Measurements from ENCODE around the gene SMCP.

Gene SMCP

GRCh38 chr1:152884506-152884905 is 6.4 kb downstream of the SMCP start:
- TF ChIP-seq SPI1 (IDR thresholded peaks at IDR 0.05; ENCODE audit: low read depth, low read length) (no peak), POLR2AphosphoS5 (IDR thresholded peaks at IDR 0.05; ENCODE audit: low read depth, low read length) (no peak), POLR2A (IDR thresholded peaks at IDR 0.05; ENCODE audit: low read depth, low read length) (no peak), TAF1 (IDR thresholded peaks at IDR 0.05; ENCODE audit: low read depth, low read length) (no peak), POU2F2 (IDR thresholded peaks at IDR 0.05; ENCODE audit: low read depth, low read length) (no peak), PAX5 (IDR thresholded peaks at IDR 0.05; ENCODE audit: insufficient read depth, low read length, severe bottlenecking) (no peak)
- DNase-seq (ENCODE audit: insufficient read length, low spot score) (no peak), FAIRE-seq (no peak)

GRCh38 chr1:152884966-152885624 is 7.0 kb downstream of the SMCP start:
- DNase-seq (ENCODE audit: insufficient read length, low spot score) = no peak
- no peak for TF ChIP-seq POLR2AphosphoS5 (IDR thresholded peaks at IDR 0.05; ENCODE audit: low read depth, low read length)
- no peak for TF ChIP-seq POU2F2 (IDR thresholded peaks at IDR 0.05; ENCODE audit: low read depth, low read length)
- no peak for TF ChIP-seq PAX5 (IDR thresholded peaks at IDR 0.05; ENCODE audit: insufficient read depth, low read length, severe bottlenecking)
- TF ChIP-seq POLR2A (IDR thresholded peaks at IDR 0.05; ENCODE audit: low read depth, low read length) = no peak
- no peak for TF ChIP-seq SPI1 (IDR thresholded peaks at IDR 0.05; ENCODE audit: low read depth, low read length)
- no peak for TF ChIP-seq TAF1 (IDR thresholded peaks at IDR 0.05; ENCODE audit: low read depth, low read length)
- no peak for FAIRE-seq

GRCh38 chr1:152886085-152886484 is 8.0 kb downstream of the SMCP start:
- TF ChIP-seq POU2F2 (IDR thresholded peaks at IDR 0.05; ENCODE audit: low read depth, low read length) (no peak), POLR2AphosphoS5 (IDR thresholded peaks at IDR 0.05; ENCODE audit: low read depth, low read length) (no peak), PAX5 (IDR thresholded peaks at IDR 0.05; ENCODE audit: insufficient read depth, low read length, severe bottlenecking) (no peak), TAF1 (IDR thresholded peaks at IDR 0.05; ENCODE audit: low read depth, low read length) (no peak), SPI1 (IDR thresholded peaks at IDR 0.05; ENCODE audit: low read depth, low read length) (no peak), POLR2A (IDR thresholded peaks at IDR 0.05; ENCODE audit: low read depth, low read length) (no peak)
- no peak for DNase-seq (ENCODE audit: insufficient read length, low spot score)
- no peak for FAIRE-seq

GRCh38 chr1:152886758-152887409 is 8.8 kb downstream of the SMCP start:
- TF ChIP-seq SPI1 (IDR thresholded peaks at IDR 0.05; ENCODE audit: low read depth, low read length) (no peak), PAX5 (IDR thresholded peaks at IDR 0.05; ENCODE audit: insufficient read depth, low read length, severe bottlenecking) (no peak), POLR2A (IDR thresholded peaks at IDR 0.05; ENCODE audit: low read depth, low read length) (no peak), POU2F2 (IDR thresholded peaks at IDR 0.05; ENCODE audit: low read depth, low read length) (no peak), TAF1 (IDR thresholded peaks at IDR 0.05; ENCODE audit: low read depth, low read length) (no peak), POLR2AphosphoS5 (IDR thresholded peaks at IDR 0.05; ENCODE audit: low read depth, low read length) (no peak)
- no peak for FAIRE-seq
- no peak for DNase-seq (ENCODE audit: insufficient read length, low spot score)

- TF ChIP-seq SPI1 (IDR thresholded peaks at IDR 0.05; ENCODE audit: low read depth, low read length) (no peak), POU2F2 (IDR thresholded peaks at IDR 0.05; ENCODE audit: low read depth, low read length) (no peak), PAX5 (IDR thresholded peaks at IDR 0.05; ENCODE audit: insufficient read depth, low read length, severe bottlenecking) (no peak), TAF1 (IDR thresholded peaks at IDR 0.05; ENCODE audit: low read depth, low read length) (no peak), POLR2AphosphoS5 (IDR thresholded peaks at IDR 0.05; ENCODE audit: low read depth, low read length) (no peak), POLR2A (IDR thresholded peaks at IDR 0.05; ENCODE audit: low read depth, low read length) (no peak)
- no peak for DNase-seq (ENCODE audit: insufficient read length, low spot score)
- no peak for FAIRE-seq
Observed at GRCh38 chr1:152888126-152888525, 10.0 kb downstream of the SMCP start.

GRCh38 chr1:152899027-152899426 is 20.9 kb downstream of the SMCP start:
- no peak for FAIRE-seq
- TF ChIP-seq POLR2A (IDR thresholded peaks at IDR 0.05; ENCODE audit: low read depth, low read length) (no peak), TAF1 (IDR thresholded peaks at IDR 0.05; ENCODE audit: low read depth, low read length) (no peak), POU2F2 (IDR thresholded peaks at IDR 0.05; ENCODE audit: low read depth, low read length) (no peak), POLR2AphosphoS5 (IDR thresholded peaks at IDR 0.05; ENCODE audit: low read depth, low read length) (no peak), PAX5 (IDR thresholded peaks at IDR 0.05; ENCODE audit: insufficient read depth, low read length, severe bottlenecking) (no peak), SPI1 (IDR thresholded peaks at IDR 0.05; ENCODE audit: low read depth, low read length) (no peak)
- DNase-seq (ENCODE audit: insufficient read length, low spot score) = no peak

- FAIRE-seq (no peak), DNase-seq (ENCODE audit: insufficient read length, low spot score) (no peak)
- TF ChIP-seq POLR2AphosphoS5 (IDR thresholded peaks at IDR 0.05; ENCODE audit: low read depth, low read length) (no peak), POU2F2 (IDR thresholded peaks at IDR 0.05; ENCODE audit: low read depth, low read length) (no peak), PAX5 (IDR thresholded peaks at IDR 0.05; ENCODE audit: insufficient read depth, low read length, severe bottlenecking) (no peak), TAF1 (IDR thresholded peaks at IDR 0.05; ENCODE audit: low read depth, low read length) (no peak), POLR2A (IDR thresholded peaks at IDR 0.05; ENCODE audit: low read depth, low read length) (no peak), SPI1 (IDR thresholded peaks at IDR 0.05; ENCODE audit: low read depth, low read length) (no peak)
Observed at GRCh38 chr1:152899883-152900282, 21.8 kb downstream of the SMCP start.

GRCh38 chr1:152901631-152902030 is 23.5 kb downstream of the SMCP start:
- DNase-seq (ENCODE audit: insufficient read length, low spot score) (no peak), FAIRE-seq (no peak)
- TF ChIP-seq POU2F2 (IDR thresholded peaks at IDR 0.05; ENCODE audit: low read depth, low read length) = no peak
- no peak for TF ChIP-seq TAF1 (IDR thresholded peaks at IDR 0.05; ENCODE audit: low read depth, low read length)
- no peak for TF ChIP-seq POLR2A (IDR thresholded peaks at IDR 0.05; ENCODE audit: low read depth, low read length)
- no peak for TF ChIP-seq PAX5 (IDR thresholded peaks at IDR 0.05; ENCODE audit: insufficient read depth, low read length, severe bottlenecking)

- DNase-seq (ENCODE audit: insufficient read length, low spot score) (no peak), FAIRE-seq (no peak)
- TF ChIP-seq SPI1 (IDR thresholded peaks at IDR 0.05; ENCODE audit: low read depth, low read length) (no peak), POU2F2 (IDR thresholded peaks at IDR 0.05; ENCODE audit: low read depth, low read length) (no peak), TAF1 (IDR thresholded peaks at IDR 0.05; ENCODE audit: low read depth, low read length) (no peak), POLR2AphosphoS5 (IDR thresholded peaks at IDR 0.05; ENCODE audit: low read depth, low read length) (no peak), POLR2A (IDR thresholded peaks at IDR 0.05; ENCODE audit: low read depth, low read length) (no peak), PAX5 (IDR thresholded peaks at IDR 0.05; ENCODE audit: insufficient read depth, low read length, severe bottlenecking) (no peak)
Observed at GRCh38 chr1:152902636-152903035, 24.5 kb downstream of the SMCP start.
